Activated CD8-positive, alpha-beta memory T cell treated with anti-CD3 and anti-CD28 coated beads, Interleukin-2, amount 50 U/mL, for 48 hours (primary cell): ENCODE results near the gene TPSG1.
"Not testable (repeated sequence)": the region's sequence is repeated elsewhere in the genome, so short reads cannot be mapped to it uniquely, and the experiment has no call there.

ENCODE experiments used
- DNase-seq: peaks from one replicate; pipeline ENCODE4 v3.0.0-alpha.2; 2020

TPSG1 gene

DNA sequence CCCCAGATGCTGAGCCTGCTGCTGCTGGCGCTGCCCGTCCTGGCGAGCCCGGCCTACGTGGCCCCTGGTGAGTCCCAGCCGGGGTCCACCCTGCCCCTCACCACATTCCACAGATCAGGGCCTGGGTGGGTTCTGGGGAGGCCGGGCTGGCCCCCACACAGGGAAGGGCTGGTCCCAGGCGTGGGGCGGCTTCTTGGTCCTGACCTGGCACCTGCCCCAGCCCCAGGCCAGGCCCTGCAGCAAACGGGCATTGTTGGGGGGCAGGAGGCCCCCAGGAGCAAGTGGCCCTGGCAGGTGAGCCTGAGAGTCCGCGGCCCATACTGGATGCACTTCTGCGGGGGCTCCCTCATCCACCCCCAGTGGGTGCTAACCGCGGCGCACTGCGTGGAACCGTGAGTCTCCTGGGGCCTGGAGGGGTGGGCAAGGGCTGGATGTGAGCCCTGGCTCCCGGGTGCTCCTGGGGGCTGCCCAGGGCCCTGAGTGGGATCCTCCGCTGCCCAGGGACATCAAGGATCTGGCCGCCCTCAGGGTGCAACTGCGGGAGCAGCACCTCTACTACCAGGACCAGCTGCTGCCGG lies 31.3 kb upstream of the TPSG1 start:
- not testable (repeated sequence) for DNase-seq

DNA sequence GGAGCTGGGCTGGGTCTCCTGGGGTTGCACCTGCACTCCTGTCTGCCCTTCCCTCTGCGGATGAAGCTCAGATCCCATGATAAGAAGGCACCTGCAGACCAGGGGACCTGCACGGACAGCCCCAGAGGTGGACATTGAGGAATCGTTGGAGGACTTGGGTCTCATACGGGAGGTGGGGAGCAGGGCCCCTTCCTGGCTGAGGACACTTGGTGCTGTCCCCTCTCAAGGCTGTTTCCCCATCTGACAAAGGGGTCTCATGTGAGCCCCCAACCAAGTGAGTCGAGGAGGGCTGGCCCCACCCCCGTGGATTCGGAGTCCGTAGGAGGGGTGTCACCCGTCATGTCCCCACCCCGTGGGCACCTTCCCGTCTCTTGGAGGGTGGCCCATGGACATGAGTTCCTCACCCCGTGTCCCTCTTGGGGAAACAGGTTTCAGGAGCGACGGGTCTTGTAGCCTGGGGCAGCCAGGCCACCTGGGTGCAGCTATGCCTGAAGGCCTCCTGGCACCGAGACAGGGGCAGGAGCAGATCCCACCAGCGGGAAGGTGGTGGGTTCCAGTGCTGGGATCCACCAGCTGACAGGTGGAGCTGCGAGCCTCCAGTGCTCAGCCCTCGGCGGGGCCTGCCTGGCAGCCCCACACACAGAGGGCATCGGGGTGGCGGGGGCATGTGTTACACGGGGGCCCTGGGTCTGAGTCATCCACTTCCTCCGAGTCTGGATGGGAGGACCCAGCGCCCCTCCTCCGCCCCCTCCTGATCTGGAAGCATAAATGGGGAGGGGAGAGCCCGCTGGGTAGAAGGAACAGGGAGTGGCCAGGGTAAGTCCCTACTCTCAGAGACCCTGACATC lies 30.4 kb upstream of the TPSG1 start, which contains the start of gene TPSD1:
Gene TPSD1 (plus strand): TSS at position 794 of the 847 bp plus-strand sequence. CDS start 212 bp downstream, outside the sequence.
- DNase-seq: not testable (repeated sequence)

DNA sequence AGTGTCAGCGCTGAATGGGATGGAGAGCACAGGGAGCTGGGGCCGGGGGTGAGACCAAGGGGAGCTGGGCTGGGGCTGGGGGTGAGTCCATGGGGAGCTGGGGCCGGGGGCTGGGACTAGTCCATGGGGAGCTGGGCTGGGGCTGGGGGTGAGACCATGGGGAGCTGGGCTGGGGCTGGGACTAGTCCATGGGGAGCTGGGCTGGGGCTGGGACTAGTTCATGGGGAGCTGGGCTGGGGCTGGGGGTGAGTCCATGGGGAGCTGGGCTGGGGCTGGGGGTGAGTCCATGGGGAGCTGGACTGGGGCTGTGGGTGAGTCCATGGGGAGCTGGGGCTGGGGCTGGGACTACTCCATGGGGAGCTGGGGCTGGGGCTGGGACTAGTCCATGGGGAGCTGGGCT lies 29.8 kb upstream of the TPSG1 start:
- not testable (repeated sequence) for DNase-seq

DNA sequence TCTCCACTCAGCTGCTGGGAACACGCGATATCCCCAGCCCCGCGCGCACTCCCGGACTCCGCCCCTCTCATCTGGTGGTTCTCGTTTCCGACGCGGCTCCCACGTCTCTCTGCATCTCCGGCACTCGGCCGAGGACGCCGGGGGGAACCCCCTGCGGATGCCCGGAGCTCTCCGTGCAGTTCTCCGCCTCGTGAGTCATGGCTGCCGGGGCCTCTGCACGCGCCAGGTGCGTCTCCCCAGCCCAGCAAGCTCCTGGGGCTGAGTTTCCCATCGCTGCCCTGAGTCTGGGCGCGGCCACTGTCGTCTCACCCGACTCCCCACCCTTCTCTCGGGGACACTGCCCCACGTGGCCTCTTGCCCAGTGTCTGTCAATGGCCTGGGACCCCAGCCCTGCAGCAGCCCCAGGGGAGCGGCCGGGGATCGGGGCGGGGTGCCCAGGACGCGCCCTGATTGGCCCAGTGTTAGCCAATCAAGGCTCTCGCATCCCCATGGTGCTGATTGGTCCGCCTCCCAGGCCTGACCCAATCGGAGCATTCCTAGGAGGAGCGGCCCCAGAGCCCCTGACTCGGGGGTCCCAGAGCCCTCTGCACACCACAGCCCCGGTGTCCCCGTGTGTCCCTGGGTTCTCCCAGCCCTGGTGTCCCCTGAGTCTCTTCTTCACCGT lies 28.8 kb upstream of the TPSG1 start:
- DNase-seq: not testable (repeated sequence)

DNA sequence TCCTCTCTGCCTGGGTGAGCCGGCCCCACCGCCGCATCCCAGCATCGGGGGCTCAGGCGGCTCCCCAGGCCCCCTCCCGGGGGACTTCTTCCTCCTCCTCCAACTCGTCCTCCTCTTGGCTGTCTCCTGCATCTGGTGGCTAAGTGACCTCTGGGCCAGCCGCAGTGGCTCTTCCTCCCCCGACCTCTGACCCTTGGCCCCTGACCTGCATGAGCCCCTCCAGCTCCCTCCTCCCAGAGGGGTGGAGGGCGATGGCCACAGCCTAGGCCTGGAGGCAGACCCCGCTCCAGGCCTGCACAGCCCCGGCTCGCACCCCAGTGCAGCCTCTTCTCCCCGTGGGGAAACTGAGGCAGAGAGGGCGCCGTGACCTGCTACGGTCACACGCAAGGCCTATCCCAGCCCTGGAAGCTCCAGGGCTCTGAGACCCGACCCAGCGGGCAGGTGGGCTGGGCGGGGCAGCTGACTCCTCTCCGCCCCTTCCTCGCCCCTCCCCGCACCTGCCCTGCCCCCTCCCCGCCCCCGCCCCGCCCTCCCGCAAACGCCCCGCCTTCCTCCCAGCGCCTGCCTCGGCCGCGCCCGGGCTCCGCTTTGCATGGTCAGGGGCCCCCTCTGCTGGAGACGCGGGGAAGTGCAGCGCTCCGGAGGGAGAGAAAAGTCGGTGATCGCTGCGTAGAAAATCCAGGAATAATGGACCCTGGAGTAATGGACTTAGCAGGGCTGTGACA lies 24.1 kb upstream of the TPSG1 start:
- DNase-seq: not testable (repeated sequence)

DNA sequence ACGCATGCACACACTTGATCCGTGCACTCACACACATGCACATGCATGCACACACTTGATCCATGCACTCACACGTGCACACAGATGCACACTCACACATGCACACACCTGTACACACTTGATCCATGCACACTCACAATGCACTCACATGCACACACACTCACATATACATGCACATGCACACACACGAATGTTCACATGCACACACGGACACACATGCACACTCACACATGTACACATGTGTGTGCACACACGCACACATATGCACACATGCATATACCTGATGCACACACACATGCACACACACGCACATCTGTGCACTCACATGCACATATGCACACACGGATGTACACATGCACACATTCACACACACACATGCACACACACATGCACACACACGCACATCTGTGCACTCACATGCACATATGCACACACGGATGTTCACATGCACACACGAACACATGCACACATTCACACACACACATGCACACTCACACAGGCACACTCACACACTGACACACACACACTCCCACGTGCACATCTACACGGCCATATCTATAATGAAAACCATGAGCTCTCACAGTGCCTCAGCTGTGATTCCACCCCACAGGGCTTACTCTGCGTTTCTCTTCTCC lies 23.0 kb upstream of the TPSG1 start:
- DNase-seq: not testable (repeated sequence)

DNA sequence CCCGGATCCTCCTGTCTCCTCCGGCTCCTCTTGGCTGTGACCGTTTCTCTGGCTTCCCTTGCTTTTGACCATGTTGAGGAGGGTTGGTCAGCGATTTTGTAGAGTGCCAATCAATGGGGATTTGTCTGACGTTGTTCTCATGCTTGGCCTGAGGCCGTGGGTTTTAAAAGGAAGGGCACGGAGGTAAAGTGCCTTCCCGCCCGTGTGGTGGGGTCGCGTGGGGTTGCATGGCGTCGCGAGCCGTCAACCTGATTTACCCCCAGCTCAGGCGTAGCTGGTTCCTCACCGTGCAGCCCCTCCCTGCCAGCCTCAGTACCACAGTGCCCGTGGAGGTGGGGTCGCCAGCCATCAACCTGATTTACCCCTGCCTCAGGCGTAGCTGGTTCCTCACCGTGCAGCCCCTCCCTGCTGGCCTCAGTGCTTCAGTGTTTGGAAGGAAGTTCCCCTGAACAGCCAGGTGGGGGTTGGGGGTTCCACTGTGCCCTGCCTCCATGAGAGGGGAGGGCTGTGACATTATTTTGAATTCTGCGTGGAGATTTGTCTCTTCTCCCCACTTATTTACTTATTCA lies 20.5 kb upstream of the TPSG1 start:
- DNase-seq: no peak

DNA sequence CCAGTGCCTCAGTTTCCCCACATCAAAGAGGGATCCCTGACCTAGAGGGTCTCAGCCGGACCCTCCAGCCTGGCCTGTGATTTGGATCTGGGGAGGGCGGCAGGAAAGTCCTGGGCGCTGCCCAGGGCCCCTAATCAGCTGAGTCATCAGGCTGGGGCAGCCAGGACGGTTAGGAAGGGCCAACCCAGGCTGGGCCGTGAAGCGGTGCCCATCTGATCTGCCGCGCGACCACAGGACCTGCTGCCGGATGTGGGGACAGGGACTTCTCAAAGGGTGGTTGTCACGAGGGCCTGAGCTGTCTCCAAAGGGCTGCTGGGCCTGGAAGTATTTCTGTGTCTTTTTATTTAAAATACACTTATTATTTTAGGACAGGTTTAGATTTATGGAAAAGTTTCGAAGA lies 19.8 kb upstream of the TPSG1 start:
- DNase-seq: no peak

DNA sequence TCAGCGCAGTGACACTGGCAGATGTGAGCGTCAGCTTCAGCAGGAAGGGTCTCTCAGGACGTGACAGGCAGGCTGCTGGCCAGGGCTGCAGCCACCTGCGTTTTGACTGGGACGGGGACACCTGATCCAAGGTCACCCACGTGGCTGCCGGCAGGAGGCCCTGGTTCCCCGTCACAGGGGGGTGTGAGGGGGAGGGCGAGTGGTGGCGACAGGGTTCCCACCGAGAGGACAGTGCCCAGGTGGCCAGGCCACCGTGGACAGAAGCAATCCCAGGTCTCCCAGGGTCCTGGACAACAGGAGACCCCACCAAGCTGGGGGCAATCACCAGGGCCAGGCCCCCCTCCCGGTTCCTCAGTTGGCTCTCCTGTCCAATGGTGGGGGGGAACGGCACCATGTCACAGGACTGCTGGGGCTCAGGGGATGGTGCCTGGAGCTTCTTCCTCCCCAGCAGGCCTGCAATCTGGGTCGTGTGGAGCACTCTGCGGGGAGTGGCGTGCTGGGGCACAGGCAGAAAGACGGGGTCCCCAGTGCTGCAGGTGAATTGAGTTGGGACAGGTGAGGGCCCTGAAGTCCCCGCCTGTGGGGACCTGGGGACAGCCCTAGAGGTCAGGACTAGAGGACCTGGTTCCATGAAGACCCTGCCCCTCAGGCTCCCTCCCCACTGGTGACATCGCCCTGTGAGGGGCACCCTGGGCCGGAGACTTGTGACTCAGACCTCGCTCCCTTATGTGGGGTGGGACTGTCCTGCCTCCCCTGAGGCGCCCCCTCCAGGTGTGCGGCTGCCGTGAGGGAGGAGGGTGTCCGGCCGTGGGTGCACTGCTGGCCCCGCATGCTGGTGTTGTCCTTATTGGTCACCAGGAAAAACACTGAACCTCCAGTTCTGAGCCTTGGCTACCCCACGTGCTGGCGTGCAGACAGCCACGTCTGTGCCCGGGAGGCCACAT lies 19.1 kb upstream of the TPSG1 start:
- DNase-seq: not testable (repeated sequence)

DNA sequence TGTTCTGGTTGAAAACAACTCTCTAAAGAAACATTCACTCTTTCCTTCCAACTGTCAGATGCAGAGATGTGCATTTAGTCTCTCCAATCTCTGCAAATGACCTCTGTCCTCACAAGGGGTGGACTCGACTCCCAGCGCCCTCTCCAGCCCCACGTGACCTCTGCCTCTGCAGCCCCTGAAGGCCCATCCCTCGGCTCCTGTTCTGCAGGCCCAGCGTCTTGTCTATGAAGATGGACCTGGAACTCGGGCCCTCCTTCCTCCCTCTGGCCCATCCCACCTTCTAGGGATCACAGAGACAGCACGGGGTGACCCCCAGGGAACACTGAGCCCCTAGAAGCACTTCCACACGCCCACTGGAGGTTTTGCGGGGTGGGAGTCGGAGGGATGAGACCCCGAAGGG lies 18.3 kb upstream of the TPSG1 start:
- not testable (repeated sequence) for DNase-seq

DNA sequence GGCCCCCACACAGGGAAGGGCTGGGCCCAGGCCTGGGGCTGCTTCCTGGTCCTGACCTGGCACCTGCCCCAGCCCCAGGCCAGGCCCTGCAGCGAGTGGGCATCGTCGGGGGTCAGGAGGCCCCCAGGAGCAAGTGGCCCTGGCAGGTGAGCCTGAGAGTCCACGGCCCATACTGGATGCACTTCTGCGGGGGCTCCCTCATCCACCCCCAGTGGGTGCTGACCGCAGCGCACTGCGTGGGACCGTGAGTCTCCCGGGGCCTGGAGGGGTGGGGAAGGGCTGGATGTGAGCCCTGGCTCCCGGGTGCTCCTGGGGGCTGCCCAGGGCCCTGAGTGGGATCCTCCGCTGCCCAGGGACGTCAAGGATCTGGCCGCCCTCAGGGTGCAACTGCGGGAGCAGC lies 16.0 kb upstream of the TPSG1 start:
- DNase-seq: not testable (repeated sequence)

DNA sequence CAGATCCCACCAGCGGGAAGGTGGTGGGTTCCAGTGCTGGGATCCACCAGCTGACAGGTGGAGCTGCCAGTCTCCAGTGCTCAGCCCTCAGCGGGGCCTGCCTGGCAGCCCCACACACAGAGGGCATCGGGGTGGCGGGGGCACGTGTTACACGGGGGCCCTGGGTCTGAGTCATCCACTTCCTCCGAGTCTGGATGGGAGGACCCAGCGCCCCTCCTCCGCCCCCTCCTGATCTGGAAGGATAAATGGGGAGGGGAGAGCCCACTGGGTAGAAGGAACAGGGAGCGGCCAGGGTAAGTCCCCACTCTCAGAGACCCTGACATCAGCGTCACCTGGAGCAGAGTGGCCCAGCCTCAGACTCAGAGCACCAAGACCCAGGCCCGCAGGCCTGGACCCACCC lies 15.4 kb upstream of the TPSG1 start, which contains the start of gene TPSAB1:
Gene TPSAB1 (plus strand): TSS at position 270 of the 400 bp plus-strand sequence. CDS start 234 bp downstream, outside the sequence.
- not testable (repeated sequence) for DNase-seq

DNA sequence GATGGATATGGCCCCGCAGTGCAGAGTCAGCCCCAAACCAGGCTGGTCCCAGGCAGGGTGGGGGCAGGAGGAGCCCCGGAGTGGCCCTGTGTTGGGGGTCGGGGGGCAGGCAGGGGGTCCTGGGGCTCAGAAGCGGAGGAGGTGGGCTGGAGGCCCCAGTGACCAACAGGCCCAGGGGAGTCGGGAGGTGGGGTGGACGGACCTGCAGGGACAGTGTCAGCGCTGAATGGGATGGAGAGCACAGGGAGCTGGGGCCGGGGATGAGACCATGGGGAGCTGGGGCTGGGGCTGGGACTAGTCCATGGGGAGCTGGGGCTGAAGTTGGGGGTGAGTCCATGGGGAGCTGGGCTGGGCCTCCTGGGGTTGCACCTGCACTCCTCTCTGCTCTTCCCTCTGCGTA lies 14.5 kb upstream of the TPSG1 start:
- DNase-seq: not testable (repeated sequence)

DNA sequence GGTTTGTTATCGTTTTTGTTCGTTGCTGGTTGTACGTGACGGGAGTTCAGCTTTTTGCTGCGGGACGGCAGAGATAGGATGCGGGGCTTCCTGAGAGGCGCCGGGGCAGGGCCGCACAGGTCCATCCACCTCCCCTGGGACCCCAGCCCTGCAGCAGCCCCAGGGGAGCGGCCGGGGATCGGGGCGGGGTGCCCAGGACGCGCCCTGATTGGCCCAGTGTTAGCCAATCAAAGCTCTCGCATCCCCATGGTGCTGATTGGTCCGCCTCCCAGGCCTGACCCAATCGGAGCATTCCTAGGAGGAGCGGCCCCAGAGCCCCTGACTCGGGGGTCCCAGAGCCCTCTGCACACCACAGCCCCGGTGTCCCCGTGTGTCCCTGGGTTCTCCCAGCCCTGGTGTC lies 13.8 kb upstream of the TPSG1 start:
- not testable (repeated sequence) for DNase-seq

DNA sequence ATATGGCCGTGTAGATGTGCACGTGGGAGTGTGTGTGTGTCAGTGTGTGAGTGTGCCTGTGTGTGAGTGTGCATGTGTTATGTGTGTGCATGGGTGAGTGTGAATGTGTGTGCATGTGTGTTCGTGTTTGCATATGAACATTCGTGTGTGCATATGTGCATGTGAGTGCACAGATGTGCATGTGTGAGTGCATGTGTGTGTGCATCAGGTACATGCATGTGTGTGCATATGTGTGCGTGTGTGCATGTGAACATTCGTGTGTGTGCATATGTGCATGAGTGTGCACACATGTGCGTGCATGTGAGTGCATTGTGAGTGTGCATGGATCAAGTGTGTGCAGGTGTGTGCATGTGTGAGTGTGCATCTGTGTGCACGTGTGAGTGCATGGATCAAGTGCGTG lies 12.9 kb upstream of the TPSG1 start:
- DNase-seq: no peak

DNA sequence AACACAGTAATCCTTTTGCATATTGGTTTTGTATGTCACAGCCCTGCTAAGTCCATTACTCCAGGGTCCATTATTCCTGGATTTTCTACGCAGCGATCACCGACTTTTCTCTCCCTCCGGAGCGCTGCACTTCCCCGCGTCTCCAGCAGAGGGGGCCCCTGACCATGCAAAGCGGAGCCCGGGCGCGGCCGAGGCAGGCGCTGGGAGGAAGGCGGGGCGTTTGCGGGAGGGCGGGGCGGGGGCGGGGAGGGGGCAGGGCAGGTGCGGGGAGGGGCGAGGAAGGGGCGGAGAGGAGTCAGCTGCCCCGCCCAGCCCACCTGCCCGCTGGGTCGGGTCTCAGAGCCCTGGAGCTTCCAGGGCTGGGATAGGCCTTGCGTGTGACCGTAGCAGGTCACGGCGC lies 11.6 kb upstream of the TPSG1 start:
- DNase-seq: not testable (repeated sequence)

DNA sequence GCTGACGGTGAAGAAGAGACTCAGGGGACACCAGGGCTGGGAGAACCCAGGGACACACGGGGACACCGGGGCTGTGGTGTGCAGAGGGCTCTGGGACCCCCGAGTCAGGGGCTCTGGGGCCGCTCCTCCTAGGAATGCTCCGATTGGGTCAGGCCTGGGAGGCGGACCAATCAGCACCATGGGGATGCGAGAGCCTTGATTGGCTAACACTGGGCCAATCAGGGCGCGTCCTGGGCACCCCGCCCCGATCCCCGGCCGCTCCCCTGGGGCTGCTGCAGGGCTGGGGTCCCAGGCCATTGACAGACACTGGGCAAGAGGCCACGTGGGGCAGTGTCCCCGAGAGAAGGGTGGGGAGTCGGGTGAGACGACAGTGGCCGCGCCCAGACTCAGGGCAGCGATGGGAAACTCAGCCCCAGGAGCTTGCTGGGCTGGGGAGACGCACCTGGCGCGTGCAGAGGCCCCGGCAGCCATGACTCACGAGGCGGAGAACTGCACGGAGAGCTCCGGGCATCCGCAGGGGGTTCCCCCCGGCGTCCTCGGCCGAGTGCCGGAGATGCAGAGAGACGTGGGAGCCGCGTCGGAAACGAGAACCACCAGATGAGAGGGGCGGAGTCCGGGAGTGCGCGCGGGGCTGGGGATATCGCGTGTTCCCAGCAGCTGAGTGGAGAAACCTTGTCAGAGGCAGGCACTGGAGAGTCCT lies 7.1 kb upstream of the TPSG1 start:
- DNase-seq: not testable (repeated sequence)

DNA sequence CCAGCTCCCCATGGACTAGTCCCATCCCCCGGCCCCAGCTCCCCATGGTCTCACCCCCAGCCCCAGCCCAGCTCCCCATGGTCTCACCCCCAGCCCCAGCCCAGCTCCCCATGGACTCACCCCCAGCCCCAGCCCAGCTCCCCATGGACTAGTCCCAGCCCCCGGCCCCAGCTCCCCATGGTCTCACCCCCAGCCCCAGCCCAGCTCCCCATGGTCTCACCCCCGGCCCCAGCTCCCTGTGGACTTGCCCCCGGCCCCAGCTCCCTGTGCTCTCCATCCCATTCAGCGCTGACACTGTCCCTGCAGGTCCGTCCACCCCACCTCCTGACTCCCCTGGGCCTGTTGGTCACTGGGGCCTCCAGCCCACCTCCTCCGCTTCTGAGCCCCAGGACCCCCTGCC lies 6.2 kb upstream of the TPSG1 start:
- not testable (repeated sequence) for DNase-seq

DNA sequence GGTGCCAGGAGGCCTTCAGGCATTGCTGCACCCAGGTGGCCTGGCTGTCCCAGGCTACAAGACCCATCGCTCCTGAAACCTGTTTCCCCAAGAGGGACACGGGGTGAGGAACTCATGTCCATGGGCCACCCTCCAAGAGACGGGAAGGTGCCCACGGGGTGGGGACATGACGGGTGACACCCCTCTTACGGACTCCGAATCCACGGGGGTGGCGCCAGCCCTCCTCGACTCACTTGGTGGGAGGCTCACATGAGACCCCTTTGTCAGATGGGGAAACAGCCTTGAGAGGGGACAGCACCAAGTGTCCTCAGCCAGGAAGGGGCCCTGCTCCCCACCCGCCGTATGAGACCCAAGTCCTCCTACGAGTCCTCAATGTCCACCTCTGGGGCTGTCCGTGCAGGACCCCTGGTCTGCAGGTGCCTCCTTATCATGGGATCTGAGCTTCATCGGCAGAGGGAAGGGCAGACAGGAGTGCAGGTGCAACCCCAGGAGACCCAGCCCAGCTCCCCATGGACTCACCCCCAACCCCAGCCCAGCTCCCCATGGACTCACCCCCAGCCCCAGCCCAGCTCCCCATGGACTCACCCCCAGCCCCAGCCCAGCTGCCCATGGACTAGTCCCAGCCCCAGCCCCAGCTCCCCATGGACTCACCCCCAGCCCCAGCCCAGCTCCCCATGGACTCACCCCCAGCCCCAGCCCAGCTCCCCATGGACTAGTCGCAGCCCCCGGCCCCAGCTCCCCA lies 5.6 kb upstream of the TPSG1 start:
- DNase-seq: not testable (repeated sequence)
